HG02571 (cell line): ENCODE results near the gene VWA5B1.
"Not testable (repeated sequence)": the region's sequence is repeated elsewhere in the genome, so short reads cannot be mapped to it uniquely, and the experiment has no call there.

Experiments used
- ATAC-seq: cut with Tn5 transposase; IDR thresholded peaks from one replicate; pipeline ENCODE4 v1.9.1; 2021; ENCODE audit warnings: mild to moderate bottlenecking, moderate library complexity; ENCODE audit not compliant: unreplicated experiment

Gene VWA5B1

DNA sequence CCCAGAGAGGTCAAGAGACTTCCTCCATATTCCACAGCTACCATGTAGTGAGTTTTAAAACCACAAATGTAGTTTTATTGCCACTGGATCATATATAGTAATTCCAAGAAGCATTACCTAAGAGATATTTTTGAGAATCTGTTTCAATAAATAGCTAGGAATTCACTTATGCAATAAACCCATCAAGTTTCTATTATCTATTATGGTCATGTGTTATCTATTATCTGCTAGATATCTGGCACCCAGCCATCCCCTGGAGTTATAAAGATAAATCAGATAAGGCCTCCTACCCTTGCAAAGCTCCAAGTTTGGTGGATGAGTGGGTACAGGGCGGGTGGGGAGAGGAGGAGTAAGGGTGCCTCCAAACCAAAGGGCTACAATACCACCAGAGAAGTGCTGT, 10.3 kb upstream of the VWA5B1 start:
- ATAC-seq = no peak

DNA sequence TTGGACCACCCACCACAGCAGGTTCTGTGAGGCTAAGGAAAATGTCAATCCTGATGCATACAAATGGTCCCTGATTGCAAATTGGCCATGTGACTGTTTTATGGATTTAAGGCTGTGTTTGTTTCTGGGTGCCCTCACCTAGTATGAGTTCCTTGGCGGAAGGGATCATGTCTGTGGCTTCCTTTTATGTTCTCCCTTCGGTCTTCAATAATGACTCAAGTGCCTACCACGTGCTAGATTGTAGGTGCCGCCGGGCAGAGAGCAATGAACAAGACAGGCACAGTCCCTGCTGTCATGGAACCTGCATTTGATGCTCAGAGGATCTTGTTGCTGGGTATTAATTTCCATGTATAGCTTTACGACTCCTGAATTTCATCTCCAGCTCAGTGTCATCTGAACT, 9.8 kb upstream of the VWA5B1 start:
- ATAC-seq = no peak

DNA sequence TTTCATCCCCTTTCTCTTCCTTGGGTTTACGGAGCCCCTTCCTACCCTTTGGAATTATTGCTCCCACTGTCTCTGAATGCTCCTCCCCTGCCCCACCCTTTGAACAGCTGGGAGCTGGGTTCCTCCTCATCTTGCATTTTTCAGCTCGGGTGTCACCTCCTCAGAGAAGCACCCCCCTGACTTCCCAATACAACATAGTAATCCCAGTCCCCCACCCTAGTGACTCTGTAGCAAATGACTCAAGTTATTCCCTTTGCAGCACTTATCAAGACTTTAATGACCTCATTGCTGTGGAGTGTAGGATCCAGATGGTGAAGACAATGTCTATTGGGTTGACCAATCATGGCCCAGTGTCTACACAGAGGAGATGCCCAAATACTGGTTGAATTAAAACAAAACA, 8.9 kb upstream of the VWA5B1 start:
- ATAC-seq = no peak

DNA sequence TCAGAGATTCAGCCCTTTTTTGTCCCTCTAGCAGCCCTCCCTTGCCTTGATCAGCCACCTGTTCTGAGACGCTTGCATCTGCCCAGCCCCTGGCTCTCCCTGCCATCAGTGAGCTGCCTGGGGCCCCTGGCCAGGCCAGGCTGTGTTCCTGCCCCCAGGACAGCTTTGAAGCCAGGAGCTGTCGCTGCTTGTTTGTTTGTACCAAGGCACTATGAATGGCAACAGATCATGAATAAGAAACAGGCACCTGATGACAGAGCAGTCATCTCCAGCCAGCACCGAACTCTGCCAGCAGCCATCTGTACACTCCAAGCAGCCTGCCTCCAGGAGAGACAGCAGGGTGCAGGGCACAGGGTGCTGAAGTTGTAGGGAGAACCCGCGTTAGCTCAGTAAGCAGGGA, 8.1 kb upstream of the VWA5B1 start:
- ATAC-seq = no peak

DNA sequence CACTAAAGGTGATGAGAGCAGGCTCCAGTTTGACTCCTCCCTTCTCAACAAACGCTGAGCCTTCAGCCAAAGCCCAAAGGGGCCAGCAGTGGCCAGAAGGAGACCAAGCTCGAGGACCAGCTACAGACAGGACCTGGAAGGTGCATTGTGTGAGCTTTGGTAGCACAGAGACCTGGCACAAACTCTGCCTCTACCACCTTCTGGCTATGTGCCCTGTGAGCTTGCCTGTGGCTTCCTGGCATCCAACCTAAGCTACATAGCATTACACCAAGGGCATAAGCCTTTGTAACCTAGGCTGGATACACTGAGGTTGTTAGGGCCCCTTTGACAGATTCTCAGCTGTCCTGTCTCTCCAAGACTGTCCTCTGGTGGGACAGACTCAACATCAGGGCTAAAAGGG, 6.6 kb upstream of the VWA5B1 start:
- ATAC-seq = no peak

DNA sequence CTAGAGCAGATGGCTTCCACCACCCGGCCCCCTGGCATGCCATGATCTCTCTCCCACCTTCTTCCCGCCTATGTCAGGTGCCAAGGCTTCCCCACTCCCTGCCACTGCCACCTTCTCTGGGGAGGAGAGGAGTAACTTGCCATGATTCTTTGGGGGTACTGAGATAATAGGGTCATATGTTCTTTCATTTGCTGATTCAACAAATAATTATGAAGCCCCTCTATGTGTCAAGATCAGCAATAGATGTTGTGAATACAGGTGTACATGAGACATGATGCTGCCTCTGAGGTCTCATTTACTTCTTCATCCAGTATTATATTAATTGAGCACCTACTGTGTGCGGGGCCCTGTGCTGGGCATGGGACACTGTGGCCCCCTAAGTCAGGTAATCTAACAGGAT, 6.0 kb upstream of the VWA5B1 start:
- no peak for ATAC-seq

DNA sequence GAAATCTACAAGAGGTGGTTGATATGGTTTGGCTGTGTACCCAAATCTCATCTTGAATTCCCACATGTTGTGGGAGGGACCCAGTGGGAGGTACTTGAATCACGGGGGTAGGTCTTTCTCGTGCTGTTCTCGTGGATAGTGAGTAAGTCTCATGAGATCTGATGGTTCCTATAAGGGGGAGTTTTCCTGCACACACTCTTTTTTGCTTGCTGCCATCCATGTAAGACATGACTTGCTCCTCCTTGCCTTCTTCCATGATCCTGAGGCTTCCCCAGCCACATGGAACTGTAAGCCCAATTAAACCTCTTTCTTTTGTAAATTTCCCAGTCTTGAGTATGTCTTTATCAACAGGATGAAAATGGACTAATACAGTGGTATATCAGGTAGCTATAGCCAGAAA, 5.2 kb upstream of the VWA5B1 start:
- ATAC-seq = no peak

DNA sequence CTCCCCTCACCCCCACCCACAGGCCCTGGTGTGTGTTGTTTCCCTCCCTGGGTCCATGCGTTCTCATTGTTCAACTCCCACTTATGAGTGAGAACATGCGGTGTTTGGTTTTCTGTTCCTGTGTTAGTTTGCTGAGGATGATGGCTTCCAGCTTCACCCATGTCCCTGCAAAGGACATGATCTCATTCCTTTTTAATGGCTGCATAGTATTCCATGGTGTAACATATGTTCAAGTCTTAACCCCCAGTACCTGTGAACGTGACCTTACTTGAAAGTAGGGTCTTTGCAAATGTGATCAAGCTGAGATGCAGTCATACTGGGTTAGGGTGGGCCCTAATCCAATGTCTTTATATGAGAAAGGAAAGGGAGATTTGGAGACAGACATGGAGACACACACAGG, 3.0 kb upstream of the VWA5B1 start:
- ATAC-seq = not testable (repeated sequence)

DNA sequence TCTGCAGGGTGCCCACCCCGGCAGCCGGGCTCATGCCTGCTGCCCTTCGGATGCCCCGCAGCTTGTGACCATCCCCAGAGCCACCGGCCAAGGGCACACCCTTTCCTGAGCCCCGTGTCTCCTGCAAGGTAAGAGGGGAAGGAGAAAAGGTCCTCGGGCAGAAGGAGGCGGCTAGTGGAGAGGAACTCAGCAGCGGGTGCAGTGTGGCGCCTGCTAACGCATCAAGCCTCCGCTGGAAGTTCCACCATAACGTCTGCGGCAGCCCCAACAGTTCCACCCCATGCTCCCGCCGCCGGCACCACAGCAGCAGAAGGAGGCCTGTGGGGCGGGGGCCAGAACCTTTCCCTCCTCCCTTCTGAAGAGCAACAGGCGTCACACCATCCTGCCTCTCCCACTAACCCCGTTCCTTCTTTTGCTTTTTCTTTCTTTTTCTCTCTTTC, 990 bp downstream of the VWA5B1 start:
- no peak for ATAC-seq

DNA sequence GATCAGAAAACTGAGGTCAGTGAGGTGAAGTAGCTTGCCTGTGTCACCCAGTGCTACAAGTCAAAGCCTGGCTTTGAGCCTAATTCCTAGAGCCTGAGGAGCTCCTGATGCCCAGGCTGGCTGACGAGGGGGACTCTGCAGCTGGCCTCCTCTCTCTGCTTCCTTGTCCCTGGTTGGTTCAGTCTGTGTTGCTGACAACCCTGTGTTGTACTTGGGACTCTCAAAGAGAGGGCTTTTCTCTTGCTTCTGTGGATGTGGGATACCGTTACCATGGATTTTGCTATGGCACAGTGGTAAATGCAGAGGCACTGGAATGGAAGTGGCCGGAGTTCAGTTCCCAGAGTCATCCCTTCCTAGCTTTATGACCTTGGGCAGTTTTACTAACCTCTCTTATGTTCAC, 8.0 kb downstream of the VWA5B1 start:
- no peak for ATAC-seq

DNA sequence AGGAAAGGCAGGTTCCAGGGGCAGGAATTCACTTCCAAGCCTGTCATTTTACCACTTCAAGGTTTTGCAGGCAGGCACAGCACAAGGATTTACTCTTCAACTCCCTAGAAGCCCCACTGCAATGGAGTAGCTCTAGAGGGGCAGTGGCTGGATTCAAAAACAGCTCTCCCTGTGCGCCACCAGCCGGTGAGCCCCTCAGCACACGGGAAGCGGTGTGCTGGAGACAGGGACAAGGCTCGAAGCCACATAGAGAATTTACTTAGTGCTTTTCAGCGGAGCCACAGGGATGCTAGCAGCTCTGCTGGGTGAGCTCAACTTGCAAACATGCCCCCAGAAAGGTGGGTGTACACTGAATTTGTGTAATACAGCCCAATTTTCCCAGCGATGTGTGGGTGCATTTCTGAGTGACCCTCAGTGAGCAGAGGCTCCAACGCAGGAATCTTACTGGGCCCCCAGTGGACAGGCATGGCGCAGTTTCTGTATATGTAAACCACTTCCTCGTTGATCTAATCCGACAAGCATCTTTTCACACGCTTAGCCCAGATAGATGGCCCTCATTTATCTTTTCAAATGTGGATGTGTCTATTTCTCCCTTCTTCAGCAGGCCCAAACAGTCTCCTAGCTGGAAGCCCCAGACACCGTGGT, 10.9 kb downstream of the VWA5B1 start:
- no peak for ATAC-seq

DNA sequence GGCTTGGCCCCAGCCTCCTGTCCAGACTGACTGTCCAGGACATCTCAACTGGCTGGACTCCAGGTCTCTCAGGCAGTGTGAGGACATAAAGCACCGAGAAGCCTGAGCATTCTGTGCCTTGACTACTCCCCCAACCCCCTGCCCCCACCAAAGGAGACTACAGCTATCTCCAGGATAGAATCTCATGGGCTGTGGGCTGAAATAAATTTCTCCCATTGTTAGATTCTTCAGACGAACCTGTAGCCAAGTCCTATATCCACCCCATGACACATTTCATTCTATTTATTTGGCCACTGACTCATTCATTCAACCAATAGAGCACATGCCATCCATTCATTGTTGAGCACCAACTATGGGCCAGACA, 11.4 kb downstream of the VWA5B1 start:
- no peak for ATAC-seq

DNA sequence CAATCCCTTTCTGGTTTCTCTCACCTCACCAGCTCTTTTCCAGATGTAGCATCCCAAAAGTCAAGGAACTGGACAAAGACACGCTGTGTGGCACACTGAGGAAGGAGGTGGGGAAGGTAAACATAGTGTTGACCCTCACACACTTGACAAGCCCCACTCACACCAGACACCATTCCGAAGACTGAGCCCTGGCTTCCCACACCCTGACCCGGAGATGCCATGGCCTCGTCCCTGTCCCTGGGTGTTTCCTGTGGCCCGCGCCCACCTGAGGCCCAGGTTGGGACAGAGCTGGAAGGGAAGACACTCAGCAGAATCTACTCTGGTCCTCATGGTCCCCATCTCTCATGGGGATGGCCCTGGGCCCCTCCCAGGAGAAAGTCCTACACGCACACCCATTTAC, 16.4 kb downstream of the VWA5B1 start:
- no peak for ATAC-seq

DNA sequence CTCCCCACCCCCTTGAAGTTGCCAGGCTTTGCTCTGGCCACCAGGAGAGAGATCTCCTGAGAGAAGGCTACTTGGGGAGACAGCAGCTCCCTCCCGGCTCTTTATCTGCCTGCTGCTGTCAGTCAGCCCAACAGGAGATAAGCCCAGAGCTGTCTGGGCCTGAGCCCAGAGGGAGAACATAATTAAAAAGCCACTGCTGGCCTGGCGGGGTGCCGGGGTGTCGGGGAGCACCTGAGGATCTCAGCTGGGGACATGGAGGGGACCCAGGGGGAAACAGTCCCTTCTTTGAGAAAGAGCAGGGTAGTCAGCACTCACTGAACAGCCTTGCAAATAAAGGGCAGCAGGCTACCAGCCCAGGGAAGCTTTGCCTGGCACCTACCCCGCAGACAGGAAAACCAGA, 17.9 kb downstream of the VWA5B1 start:
- no peak for ATAC-seq

DNA sequence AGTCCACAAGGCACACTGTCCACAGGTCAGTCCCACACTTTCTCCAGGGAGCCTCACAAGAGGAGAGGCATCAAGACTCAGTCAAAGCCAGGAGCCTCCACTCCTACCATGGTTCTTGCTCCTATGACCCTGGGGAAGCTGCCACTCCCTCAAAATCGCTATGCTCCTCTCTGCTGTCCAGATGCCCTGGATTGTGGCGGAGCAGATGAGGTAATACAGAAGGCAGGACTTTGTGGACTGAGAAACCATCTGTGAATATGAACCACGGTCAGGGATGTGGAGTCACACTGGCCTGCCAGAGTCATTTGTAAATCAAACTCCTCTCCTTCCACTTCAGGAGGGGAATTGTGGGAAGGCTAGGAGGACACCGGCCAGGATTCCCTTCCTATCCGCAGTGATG, 20.6 kb downstream of the VWA5B1 start:
- ATAC-seq = no peak

DNA sequence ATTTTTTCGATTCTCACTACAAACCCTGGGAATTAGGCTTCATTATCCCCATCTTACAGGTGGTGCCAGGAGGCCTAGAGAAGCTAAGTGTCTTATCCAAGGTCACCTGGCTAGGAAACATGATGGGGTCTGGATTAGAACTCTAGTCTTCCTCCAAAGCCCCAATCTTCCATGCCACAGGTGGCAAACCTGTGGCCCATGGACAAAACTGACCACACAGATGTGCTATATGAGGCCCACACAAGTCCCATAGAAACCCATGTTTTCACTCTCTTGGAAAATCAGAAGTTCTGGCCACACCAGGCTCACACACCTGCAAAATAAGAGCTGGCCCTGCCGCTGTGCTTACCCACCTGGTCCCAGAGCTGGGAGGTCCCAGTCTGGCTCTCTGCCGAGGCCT, 21.6 kb downstream of the VWA5B1 start:
- no peak for ATAC-seq

DNA sequence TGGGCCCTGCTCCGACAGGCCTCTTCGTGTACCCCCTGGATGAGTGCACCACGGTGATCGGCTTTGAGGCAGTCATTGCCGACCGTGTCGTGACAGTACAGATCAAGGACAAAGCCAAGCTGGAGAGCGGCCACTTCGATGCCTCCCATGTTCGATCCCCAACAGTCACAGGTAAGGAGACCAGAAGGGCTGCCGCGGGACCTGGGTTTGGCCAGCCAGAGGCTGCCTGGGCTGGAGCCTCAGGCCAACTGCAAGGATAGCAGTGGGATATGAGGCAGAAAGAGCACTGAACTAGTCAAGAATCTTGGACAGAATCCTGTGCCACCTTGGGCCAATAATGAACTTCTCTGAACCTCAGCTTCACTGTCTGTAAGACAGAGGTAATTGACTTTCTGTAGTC, 22.1 kb downstream of the VWA5B1 start:
- ATAC-seq = no peak

DNA sequence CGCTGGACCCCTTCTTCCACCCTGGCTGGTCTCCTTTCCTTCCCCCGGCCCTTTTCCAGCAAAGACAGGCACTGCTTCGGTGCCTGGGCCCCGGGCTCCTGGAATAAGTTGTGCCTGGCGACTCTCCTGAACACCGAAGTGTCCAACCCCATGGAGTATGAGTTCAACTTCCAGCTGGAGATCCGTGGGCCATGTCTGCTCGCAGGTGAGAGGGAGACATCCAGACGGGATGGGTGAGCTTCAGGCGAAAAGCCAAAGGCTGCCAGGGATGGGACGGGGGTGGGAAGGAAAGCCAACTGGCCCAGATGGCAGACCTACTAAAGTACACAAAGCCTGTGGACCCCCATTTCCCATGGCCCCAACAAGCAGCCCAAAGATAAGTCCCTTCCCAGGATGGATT, 26.8 kb downstream of the VWA5B1 start:
- ATAC-seq = no peak

DNA sequence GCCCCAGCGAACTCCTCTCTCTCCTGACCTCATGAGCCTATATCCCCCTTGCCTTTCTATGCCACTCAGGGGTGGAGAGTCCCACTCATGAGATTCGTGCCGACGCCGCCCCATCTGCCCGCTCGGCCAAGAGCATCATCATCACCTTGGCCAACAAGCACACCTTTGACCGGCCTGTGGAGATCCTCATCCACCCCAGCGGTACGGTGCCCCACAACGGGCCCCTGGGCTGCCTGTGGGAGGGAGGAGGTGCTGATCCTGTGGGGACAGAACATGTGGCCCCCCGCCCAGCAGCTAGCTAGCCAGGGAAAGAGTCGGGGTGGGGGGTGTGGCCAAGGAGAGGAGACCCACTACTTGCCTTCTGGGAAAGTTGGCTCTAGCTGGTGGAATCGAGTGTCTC, 27.8 kb downstream of the VWA5B1 start:
- ATAC-seq = no peak

DNA sequence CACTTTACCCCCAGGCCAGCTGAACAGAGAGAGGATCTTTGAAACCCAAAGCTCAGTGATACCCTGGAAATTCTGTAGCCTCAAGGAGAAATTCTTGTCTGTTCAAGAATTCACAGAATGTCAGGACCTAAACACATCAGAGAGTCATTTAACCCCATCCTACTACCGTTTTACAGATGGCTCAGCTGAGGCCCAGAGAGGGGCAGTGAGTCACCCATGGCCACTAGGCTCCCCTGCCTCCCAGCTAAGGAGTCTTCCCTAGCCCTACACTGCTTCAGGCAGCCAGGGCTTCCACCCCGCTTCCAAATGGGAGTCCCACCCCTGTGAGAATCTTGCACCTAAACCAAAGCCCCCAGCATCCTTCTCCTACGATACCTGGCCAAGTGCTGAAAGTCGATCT, 28.3 kb downstream of the VWA5B1 start:
- ATAC-seq = no peak

DNA sequence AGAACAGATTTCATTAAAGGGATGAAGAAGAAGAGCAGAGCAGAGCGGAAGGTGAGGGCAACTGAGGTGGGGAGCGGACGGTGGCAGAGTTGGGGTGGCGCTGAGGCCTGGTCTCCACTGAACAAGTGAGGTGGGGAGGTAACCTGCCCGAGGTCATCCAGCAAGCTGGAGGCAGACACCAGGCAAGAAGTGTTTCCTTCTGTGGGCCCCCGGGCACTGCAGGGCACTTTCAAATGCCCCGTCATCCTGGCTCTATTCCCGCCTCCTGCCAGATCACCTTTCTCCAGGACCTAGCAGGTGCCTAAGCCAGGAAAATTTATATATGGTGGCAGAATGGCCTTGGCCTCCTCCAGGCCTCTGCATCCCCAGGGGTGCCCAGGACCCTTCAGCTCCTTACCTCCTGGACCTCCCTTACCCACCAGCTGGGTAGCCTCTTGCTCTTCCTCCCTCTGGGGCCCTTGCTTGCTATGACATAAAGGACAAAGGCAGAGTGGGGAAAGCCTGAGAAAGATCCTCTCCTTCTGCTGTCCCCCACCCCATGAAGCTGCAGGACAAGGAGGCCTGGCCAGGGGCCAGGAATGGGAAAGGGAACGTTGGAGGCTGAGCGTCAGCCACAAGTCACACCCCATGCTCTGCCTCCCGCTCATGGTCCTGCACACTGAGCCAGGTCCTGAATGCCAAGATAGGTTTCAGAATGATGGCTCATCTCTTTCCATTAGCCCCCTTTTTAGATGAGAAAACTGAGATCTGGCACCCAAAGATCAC, 29.0 kb downstream of the VWA5B1 start:
- no peak for ATAC-seq

DNA sequence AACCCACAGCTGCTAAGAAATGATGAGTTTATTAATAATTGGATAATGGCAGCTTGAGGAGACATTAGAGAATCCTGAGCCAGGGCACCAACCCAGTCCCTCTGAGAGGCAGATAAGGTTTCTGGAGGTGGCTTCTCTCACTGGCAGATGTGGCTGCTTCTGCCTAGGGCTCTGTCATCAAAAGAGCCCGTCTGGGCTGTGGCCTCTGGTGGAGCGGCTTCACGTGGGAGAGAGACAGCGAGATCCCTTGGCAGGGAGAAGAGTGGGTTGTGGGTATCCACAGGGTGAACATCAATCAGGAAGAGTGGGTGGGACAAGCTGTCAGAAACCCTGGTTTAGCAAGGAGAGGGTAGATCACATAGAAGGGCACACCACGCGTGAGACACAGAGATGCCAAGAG, 30.0 kb downstream of the VWA5B1 start:
- ATAC-seq = no peak

DNA sequence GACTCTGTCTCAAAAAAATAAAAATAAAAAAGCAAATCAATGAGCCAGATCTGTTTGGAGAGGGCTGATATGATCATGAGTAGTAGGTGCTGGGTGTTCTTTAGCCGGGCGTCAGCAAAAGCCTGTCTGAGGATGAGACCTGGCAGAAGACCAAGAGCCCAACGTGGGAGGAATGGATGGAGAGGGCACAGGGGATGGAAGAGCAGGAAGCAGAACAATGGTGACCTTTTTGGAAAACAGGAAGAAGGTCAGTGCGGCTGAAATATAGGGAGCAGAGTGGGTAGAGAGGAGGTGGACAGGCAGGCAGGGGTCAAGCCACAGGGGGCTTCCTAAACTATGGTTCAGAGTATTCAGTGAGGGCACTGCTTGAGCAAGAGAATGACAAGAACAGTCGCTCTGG, 30.9 kb downstream of the VWA5B1 start:
- ATAC-seq = no peak
